Measurements from ENCODE around the gene ZNHIT3.
A peak's percentile ranks its signal among the peaks of the same experiment; 100 is the strongest.

The ZNHIT3 gene

GRCh38 chr17:36542755-36543154 lies 56.3 kb downstream of the ZNHIT3 start:
- Mint-ChIP-seq H3K27ac (no peak overlapping the region), H3K4me3 (peak overlapping the region; percentile 96), H3K27me3 (no peaks in the 10 kb centered on the region), H3K9me3 (no peaks in the 10 kb centered on the region), H3K4me1 (ENCODE audit: low read depth) (peaks cover 39% of the 10 kb centered on the region), H3K36me3 (ENCODE audit: low read depth) (peaks cover 63% of the 10 kb centered on the region)
- DNase-seq, result no peak

GRCh38 chr17:36544044-36544306 lies 57.5 kb downstream of the ZNHIT3 start:
- H3K27ac Mint-ChIP-seq, result peak overlapping the region; percentile 98
- H3K27me3 Mint-ChIP-seq, result no peaks in the 10 kb centered on the region
- H3K4me3 Mint-ChIP-seq, result peak overlapping the region; percentile 96
- H3K4me1 Mint-ChIP-seq (ENCODE audit: low read depth), result peaks cover 43% of the 10 kb centered on the region
- H3K36me3 Mint-ChIP-seq (ENCODE audit: low read depth), result peaks cover 61% of the 10 kb centered on the region
- no peak for DNase-seq
- no peaks in the 10 kb centered on the region for H3K9me3 Mint-ChIP-seq

DNA sequence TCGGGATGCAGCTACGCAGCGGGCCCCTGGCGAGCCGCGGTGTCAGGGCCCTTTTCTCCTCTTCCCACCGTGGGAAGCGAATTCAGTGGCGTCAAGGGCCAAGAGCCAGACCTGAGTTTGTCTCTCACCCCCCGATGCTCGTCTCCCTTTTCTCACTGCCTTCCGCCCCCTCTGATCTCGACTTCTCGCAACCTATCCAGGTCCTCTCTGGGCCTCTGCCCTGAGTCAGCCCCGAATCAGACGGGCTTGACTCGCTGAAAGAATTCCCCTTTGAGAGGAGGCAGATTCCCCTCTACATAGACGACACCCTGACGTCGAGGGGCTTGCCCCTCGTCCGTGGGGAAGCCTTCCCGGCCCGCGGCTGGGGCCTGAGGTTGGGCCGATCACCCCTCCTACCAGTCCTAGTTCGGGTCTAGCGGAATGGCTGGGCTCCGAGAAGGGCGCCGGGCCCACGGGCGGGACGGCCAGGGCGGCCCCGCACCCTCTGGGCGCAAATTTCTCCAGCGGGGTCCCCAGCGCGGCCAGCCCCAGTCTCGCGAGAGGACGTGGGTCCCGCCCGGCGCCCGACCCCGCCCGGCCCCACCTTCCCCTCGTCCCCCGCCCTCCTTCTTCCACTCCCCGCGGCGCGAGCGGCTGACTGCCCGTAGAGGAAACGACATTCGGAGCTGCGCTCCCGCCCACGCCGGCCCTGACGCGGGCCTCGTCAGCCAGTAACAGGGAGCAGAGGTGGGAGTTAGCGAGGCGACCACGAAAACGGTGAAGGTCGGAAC lies 58.0 kb downstream of the ZNHIT3 start, which contains the start of gene GGNBP2:
GGNBP2 (plus strand) TSS at position 613 of the 770 bp plus-strand sequence. CDS start 806 bp downstream, outside the sequence.
- H3K27me3 Mint-ChIP-seq, result no peaks in the 10 kb centered on the region
- peak within 1 kb of the TSS; percentile 98 for H3K27ac Mint-ChIP-seq
- DNase-seq, result peak; percentile 92
- H3K36me3 Mint-ChIP-seq (ENCODE audit: low read depth), result peaks cover 62% of the 10 kb centered on the region
- H3K4me3 Mint-ChIP-seq, result peak within 1 kb of the TSS; percentile 96
- no peaks in the 10 kb centered on the region for H3K9me3 Mint-ChIP-seq
- H3K4me1 Mint-ChIP-seq (ENCODE audit: low read depth), result peaks cover 47% of the 10 kb centered on the region

- no peaks in the 10 kb centered on the region for H3K9me3 Mint-ChIP-seq
- H3K27me3 Mint-ChIP-seq, result no peaks in the 10 kb centered on the region
- H3K4me1 Mint-ChIP-seq (ENCODE audit: low read depth), result peaks cover 48% of the 10 kb centered on the region
- peak; percentile 88 for DNase-seq
- H3K27ac Mint-ChIP-seq, result peak overlapping the region; percentile 98
- peaks cover 63% of the 10 kb centered on the region for H3K36me3 Mint-ChIP-seq (ENCODE audit: low read depth)
- peak overlapping the region; percentile 96 for H3K4me3 Mint-ChIP-seq
Measured at GRCh38 chr17:36545077-36545464, 58.6 kb downstream of the ZNHIT3 start.
